Medulla oblongata (tissue), 1 donor: ENCODE data around the gene S100A7A.

Experiments used
- DNase-seq: peaks from one replicate; pipeline ENCODE4 v3.0.0-alpha.2; 2015; ENCODE audit errors: extremely low spot score

S100A7A gene

DNA sequence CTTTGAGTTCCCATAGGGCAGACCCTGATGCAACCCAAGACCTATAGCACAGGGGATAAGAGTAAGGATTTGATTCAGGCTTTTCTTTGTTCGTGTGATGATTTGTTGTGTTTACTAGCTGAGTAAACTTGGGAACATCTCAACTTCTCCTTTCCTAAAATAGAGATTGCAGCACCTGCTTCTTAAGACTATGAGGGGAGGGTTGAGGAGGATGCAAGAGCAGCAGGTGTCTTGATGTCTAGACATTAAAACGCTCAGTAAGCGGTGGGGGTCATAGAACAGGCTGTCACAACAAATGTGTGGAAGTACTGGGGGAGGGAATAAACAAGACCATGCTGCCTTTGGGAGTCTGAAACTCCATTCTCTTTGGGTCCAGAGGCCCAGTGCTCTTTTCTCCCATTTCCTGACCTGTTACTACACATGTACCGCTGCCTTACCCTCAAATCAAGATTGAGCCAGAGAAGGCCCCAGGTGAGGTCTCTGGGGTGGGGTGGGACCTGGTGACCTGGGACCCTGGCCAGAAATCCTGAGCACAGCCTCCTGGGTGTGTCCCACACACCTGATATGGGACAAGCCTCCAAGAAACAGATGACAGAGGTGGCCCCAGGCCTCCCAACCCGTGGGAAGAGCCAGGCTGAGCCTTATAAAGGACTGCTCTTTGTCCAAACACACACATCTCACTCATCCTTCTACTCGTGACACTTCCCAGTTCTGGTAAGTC lies at the start of gene S100A7A:
Gene S100A7A, plus strand, starts transcription at position 671 of the 721 bp plus-strand sequence. CDS start 1,563 bp downstream, outside the sequence.
- no peak for DNase-seq

DNA sequence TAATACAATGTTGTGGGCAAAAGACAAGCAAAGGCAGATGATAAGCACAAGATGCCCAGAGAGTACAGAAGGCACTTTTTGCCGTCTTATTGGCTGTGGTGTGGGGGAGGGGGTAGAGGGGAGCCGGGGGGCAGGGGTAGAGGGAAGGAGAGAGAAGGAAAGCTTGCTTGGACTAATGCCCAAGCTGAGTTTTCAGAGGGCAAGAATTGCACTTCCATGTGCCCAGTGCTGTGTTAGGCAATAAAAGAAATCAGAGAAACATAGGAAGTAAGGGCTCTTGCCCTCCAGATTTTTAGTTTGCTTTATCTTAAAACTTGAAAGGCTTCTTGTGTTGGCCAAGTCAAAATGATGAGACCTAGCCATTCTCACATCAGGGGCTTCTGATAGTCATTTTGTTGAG lies 49.2 kb upstream of the S100A7A start:
- DNase-seq: no peak

DNA sequence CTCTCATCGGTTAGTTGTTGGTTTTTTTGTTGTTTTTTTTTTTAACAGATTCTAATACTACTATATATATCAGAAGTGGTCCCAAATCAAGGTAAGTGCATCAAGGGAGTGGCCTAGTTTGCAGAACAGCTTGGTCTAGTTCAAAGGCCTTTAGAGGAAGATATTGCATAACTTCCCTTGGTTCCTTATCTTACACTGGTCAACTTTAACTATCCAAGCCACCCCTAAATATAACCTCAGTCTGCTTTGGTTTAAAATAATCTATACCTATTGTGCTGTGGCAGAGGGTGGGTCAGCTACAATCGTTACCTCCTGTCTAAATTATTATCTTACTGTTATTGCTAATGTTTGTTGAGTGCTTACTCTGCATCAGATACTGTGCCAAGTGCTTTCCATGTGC lies 47.8 kb upstream of the S100A7A start:
- no peak for DNase-seq

DNA sequence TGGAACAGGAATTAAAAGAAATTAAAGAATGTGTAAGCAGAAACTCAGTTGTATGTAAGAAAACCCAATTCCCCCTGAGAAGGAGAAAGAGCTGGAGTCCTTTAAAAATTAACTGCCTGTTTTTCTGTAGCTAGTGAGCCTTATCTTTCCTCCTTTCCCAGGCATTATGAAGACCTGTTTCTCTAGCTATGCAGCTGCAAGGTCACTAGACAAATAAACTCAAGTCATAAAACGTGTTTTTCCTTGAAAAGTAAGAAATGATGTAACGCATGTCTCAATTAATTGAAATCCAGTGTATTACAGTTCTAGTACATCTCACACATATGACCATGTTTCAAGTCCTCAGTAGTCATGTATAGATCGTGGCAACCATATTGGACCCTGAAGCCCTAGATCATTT lies 46.2 kb upstream of the S100A7A start:
- no peak for DNase-seq

DNA sequence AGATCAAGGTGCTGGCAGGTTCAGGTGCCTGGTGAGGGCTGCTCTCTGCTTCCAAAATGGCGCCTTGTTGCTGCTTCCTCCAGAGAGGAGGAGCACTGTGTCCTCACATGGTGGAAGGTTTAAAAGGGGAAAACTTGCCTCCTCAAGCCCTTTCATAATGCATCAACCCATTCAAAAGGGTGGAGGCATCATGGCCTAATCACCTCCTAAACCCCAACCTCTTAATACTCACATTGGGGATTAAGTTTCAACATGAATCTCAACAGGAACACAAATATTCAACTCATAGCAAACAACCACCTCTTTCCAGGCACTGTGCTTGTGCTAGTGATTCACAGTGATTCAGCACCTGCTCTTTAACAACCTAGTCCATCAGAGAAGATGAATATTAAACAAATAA lies 45.1 kb upstream of the S100A7A start:
- no peak for DNase-seq

DNA sequence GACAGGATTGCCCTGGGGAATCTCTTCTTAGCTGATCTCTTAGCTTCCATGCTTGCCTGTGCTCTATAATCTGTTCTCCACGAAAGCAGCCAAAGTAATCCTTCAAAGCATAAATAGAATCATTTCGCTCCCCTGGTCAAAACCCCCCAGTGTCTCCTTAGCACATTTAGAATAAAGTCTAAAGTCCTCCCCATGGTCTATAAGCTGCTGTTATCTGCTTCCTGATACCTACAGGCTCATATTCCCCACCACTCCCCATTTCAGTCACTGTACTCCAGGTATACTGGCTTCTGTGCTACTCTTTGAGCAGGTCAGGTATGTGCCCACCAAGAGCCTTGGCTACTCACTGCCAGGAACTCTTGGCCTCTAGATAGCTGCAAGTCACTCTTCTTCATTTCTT lies 43.7 kb upstream of the S100A7A start:
- no peak for DNase-seq

DNA sequence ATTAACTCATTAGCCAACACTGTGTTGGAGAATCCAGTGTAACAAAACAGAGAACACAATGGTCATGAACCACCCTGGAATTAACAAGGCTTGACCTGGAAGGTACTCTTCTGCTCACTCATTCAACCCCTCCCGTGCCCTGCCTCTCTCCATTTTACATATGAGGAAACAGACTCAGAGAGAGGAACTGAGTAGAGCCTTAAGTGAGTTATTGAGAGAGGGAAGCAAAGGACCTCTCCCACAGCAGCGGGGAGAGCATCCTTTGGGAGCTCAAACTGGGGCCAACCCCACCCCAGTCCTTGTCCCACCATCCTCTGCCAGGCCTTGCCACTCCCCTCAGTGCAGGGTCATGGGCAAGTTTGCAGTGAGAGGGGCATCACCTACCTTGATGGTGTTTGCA lies 42.2 kb upstream of the S100A7A start:
- DNase-seq: no peak

DNA sequence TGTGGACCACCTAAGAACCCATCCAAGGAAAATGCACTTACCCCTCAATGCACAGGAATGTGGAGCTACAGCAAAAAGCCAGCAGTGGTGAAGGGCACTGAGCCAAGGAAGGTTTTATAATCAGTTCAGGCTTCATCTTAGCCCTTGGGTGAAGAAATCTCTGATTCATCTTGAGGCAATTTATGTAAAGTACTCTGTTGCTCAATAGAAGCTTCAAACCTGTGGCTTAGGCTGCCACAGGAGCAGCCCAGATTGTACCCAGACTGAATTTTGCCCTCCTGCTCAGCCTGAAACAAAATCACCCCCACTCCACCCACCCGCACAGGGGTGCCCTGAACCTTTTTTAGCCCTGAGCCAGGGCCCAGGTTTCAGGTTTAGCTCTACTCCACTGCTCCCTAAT lies 40.8 kb upstream of the S100A7A start, which contains the start of gene S100A12:
Gene S100A12, minus strand, starts transcription at position 111 of the 400 bp plus-strand sequence. CDS start 1,029 bp downstream, outside the sequence.
- DNase-seq: no peak

DNA sequence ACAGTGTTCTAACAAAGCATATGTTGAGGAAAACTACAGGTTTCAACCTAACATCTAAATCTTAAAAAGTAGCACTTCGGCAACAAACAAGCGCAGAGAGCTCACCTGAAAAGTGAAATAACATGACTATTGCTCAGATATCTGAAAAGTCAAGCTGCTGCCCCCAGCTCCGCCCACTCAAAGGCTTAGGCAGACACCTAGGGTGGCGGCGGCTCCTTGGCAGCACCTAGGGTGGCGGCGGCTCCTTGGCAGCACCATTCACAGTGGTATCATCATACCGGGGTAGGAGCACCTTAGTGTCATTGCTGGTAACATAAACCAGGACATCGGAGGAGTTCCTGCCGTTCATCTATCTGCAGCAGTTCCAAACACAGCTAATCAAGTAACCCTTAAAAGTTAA lies 36.7 kb upstream of the S100A7A start:
- DNase-seq: no peak

DNA sequence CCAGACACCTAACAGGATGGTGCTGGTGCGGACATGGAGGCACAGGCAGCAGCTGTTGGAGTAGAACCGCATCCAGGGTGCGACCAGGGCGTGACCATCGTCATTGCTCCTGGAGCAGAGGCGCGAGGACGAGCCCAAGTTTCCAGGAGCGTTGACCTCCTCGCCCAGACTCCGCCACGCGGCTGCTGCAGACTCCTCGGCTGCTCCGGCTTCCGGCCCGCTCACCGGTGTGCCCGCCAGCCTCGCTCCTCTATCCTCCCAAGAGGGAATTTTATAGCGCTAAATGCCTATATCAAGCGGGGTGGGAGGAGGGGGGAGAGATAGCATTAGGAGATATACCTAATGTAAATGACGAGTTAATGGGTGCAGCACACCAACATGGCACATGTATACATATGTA lies 35.6 kb upstream of the S100A7A start:
- DNase-seq: no peak

DNA sequence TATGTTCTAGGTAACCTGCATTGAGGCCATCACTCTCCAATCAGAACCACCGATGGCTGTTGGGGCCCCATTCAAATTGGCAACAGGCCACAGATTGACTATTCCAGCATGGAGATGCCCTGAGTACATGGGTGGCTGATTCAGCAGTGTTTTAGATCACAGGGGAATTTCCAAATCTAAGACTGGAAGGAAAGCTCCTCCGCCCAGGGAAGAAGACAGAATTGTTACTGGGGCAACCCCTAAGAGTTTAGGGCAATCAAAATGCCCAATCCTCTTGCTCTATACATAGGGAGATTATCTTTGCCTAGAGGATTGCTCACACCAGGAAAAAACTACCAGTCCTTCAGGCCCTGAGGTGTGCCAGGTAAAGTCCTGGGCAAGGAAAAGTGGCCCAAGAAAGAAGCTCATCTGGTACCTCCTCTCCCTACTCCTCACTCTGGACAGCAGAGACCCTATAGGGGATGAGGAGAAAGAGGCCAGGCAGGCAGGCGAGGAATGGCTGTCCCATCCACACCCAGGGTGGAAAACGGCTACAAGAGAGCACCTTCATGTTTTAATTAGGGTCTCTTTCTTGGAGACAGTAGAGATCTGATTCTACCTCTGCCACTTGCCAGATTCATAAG lies 31.3 kb upstream of the S100A7A start:
- DNase-seq: no peak

DNA sequence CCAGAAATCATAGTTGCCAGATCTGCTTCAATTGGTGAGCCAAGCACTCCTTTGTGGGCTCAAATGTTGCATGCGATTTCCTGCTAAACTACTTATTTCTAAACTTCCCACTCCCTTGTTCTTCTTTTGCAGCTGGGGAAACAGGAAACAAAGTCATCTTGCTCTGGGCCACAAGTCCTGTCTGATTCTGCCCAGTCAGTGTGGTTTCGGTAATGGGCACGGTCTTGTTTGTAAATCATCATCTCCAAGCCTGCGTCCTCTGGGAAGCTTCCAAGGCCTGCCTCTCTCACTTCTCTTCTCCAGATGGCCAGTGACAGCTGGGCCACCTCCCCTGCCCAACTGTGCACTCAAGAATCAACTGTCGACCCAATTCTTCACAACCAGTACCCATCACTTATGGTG lies 29.8 kb upstream of the S100A7A start:
- DNase-seq: peak; percentile 83

DNA sequence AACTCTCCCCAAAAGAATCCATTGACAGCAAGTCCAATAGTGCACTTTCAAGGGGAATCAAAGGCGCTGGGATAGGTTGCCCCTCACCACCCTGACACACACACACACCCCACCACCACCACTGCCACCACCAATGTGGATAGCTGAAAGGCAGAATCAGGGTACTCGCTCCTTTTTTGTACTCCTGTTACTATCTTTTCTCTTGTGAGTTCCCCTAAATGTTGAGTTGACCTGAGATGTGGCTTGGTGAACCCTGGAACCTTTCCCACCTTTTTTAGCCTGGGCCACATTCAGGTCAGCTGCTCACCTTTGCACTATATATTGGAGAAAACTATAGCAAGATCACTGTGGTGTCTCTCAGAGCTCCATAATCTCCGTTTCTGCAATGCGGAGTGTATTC lies 29.3 kb upstream of the S100A7A start:
- DNase-seq: no peak

DNA sequence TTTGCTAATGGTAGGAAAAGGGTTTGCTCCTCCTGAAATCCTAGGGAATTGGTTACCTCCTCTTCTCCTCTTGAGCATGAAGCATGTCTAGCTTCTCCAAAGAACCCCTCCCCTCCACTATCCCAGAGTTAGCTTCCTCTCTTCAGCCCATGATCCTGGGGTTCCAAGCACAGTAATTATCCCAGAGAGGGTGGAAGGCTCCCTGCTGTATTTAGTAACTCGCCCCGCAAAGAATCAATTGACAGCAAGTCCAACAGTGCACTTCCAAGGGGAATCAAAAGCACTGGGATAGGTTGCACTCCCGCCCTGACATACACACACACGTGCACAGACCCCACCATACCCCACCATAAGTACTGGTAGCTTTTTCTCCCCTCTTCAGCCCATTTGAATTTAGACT lies 28.5 kb upstream of the S100A7A start:
- no peak for DNase-seq

DNA sequence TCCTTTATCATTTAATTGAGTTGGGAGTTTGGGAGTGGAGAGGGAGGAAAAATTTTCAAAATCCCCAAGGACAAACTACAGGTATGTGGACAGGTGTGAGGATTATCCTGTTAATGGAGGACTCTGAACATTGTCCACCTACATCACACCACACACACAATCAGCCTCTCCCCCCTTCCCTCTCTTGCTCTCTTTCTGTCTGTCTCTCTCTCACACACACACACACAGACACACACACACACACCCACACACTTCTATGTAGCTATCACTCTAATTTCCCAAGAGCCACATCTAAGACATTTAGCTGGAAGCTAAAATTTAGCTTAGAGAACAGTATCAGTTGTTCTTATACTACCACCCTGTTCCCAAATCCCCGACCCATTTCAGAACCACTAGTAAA lies 26.9 kb upstream of the S100A7A start:
- no peak for DNase-seq

DNA sequence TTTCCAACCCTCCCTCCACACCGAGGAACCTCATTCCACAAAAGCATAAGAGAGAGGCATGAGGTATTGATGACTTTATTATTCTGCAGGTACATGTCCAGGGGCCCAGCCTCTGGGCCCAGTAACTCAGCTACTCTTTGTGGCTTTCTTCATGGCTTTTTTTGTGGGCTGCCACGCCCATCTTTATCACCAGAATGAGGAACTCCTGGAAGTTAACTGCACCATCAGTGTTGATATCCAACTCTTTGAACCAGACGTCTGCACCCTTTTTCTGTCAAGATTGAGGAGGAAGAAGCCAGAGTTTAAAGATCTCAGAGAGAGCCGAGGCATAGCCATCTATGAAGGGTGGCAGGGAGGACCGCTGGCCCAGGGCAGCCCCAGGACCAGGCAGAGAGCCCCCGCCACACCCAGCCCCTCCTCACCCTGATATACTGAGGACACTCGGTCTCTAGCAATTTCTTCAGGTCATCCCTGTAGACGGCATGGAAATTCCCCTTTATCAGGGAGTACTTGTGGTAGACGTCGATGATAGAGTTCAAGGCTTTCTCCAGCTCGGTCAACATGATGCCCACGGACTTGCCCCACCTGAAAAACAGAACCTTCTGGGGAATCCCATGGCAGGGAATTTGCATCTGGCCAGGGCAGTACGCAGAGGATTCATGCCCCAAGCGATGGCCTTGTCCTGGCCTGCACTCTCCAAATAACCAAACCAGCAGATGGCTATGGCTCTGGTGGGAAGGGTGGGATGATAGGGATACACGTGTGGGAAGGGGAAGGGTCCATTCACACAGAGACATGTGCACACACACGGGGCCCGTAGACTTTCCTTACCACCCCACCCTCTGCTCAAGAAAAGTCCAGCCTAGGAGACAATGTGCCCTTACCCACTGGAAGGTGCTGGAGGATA lies 26.1 kb upstream of the S100A7A start:
- no peak for DNase-seq

DNA sequence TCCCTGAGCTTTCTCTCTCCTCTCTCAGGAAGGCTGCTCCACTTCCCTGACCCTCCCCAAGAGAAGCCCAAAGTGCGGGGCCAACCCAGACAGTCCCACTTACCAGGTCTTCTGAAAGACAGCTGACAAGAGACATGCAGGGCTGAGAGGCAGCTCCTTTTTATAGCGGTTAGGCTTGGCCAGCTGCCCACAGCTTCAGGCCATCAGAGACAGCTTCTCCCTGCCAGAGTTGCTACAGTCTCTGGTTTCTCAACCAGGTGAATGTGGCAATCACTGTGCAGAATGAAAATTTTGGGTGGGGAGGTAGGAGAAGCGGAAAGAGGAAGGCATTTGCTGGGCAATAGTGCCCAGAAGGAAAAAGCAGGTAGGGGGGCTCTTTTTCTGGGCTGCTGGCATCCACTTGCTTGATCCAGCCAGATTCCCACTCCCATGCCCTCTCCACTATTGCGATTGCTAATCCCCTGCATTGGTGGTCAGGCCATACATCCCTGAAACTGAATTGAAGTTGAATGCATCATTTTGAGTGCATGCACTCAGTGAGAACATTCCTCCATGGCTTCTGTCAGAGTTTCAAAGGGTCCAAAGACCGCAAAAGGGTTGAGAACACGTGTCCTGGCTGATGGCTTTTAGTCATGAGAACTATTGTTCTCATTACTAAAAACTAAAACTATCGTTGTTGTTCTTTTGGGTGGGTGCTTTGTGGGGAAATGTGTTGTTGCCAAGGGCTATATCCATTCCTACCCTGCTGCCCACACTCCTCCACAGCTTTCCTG lies 25.2 kb upstream of the S100A7A start, which contains the start of gene S100A8:
Gene S100A8, minus strand, starts transcription at position 136 of the 773 bp plus-strand sequence. CDS start 538 bp downstream, outside the sequence.
- peak; percentile 60 for DNase-seq

DNA sequence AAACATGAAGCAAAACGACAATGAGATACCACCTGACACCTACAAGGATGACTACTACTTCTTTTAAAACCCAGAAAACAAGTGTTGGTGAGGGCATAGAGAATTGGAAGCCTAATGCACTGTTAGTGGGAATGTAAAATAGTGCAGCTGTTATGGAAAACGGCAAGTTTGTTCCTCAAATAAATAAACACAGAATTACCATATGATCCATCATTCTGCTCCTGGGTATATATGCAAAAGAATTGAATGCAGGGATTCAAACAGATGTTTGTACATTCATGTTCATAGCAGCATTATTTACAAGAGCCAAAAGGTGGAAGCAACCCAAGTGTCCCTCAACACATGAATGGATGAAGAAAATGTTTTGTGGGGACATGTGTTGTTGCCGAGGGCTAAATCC lies 24.1 kb upstream of the S100A7A start:
- DNase-seq: no peak

DNA sequence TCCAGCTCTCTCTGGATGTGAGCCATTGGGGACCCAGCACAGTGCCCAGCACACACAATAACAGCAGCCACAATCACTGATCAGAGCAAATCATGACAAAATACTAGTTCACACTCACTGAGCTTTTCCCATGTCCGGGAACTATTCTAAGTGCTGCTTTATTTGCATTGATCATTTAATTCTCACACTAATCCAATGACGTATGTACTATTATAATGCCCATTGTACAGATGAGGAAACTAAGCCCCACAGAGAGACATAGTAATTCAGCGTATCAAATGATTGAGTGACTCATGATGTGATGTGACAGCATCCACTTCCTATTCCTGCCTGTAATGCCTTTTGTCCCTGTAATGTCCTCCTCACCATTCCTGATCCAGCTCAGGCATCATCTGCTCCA lies 23.5 kb upstream of the S100A7A start:
- DNase-seq: no peak

DNA sequence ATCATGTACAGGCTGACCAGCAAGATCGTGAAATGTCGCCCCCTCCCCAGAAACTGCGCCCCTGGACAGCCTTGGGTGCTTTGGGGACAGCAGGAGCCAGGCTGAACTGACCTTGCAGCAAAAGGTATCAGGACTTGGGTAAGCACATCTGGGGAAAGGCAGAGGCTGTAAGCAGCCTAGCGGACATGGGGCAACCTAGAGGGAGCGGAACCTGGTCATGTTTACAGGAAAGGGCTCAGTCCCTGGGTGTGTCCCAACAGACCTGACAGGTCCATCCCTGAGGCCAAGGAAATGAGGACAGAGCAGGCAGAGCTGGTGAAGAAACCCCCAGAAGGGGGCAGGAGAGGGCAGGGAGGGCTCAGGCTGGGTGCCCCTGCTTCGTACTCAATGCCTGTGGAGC lies 22.4 kb upstream of the S100A7A start:
- no peak for DNase-seq

DNA sequence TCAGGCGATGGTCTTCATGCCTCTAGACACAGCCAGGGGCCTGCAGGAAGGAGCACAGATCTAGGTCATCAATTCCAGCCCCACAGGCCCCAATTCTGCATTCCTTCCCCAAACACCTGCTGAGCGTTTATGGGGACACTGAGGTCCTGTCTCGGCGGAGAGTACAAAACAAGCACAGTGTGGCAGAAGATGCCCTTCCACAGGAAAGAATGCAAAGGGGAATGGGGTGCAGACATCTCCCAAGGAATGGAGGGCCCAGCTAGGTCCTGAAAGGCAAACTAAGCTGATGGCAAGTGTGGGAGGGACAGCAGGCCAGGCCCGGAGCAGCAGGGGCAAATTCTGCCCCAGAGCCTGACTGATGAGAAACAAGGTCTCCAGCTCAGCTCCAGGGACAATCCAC lies 21.9 kb upstream of the S100A7A start:
- DNase-seq: no peak
